Smooth muscle cell of the brain vasculature (primary cell): ENCODE results near the gene VWA3A.

Source experiments
- DNase-seq: peaks from one replicate; pipeline ENCODE4 v3.0.0-alpha.2; 2012; ENCODE audit warnings: low read depth, low spot score

VWA3A gene

GRCh38 chr16:22202261-22202637 is 109.9 kb downstream of the VWA3A start:
- DNase-seq = no peak

- no peak for DNase-seq
Observed at GRCh38 chr16:22203091-22203490, 110.8 kb downstream of the VWA3A start.

GRCh38 chr16:22204091-22204655 is 111.8 kb downstream of the VWA3A start:
- DNase-seq = no peak

- no peak for DNase-seq
Observed at GRCh38 chr16:22205577-22206012, 113.3 kb downstream of the VWA3A start.

DNA sequence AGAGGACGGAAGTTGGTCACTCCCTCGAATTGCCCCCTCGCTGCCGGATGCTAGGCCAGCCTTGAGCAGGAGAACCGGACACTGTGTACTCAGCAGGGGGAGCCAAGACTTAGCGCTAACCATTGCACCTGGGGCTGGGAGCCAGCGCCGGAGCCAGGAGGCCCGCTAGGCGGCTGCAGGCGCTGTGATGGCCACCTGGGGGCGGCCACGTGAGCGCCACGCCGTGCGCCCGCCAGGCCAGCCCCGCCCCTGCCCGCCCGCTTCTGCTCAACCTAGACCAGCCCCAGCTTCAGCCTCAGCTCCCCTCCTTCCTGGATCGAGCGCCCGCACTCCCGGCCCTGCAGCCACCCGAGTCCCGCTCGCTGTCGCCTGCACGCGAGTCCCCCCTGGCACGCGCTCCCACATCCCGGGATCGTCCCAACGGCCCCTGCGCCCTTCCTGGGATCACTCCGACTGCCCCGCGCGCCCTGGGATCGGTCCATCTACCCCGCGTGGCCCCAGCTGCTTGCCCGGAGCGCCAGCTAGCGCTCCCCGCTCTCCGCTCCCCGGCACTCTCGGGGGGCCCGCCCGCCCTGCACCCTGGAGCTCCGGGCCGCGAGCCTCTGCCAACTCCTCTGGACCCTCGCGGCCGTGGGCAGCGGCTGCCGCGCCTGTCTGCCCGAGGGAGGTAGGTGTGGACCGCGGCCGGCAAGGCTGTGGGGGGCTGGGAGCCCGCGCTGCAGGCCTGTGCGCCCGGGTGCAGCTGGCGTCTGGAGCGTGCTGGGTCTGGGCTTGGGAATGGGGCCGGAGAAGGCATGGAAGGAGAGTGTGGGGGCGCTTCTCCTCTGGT is 113.9 kb downstream of the VWA3A start, which contains the start of gene EEF2K:
EEF2K (plus strand) TSS at position 266 of the 829 bp plus-strand sequence. CDS start 19,452 bp downstream, outside the sequence.
- peak; percentile 76 for DNase-seq
